ENCODE results near the gene USF2.

- TF ChIP-seq CTCF (IDR thresholded peaks at IDR 0.05) (no peak), POLR2AphosphoS5 (IDR thresholded peaks at IDR 0.05) (no peak)
Observed at GRCh38 chr19:35329323-35329722, 60.6 kb downstream of the USF2 start.
